ENCODE data around the gene TRAPPC6A.

- TF ChIP-seq GATA2 (IDR thresholded peaks at IDR 0.05; ENCODE audit: low read depth, low read length): no peak
- TF ChIP-seq GATA3 (IDR thresholded peaks at IDR 0.05; ENCODE audit: low read depth, low read length): no peak
Measured at GRCh38 chr19:45135176-45135885, 42.7 kb downstream of the TRAPPC6A start.
